GM19240 (cell line): ENCODE measurements around the gene SIDT1.

Experiments used
- DNase-seq: peaks from one replicate; pipeline ENCODE4 v3.0.0; 2011; ENCODE audit warnings: low spot score; ENCODE audit not compliant: insufficient read length

SIDT1 gene

DNA sequence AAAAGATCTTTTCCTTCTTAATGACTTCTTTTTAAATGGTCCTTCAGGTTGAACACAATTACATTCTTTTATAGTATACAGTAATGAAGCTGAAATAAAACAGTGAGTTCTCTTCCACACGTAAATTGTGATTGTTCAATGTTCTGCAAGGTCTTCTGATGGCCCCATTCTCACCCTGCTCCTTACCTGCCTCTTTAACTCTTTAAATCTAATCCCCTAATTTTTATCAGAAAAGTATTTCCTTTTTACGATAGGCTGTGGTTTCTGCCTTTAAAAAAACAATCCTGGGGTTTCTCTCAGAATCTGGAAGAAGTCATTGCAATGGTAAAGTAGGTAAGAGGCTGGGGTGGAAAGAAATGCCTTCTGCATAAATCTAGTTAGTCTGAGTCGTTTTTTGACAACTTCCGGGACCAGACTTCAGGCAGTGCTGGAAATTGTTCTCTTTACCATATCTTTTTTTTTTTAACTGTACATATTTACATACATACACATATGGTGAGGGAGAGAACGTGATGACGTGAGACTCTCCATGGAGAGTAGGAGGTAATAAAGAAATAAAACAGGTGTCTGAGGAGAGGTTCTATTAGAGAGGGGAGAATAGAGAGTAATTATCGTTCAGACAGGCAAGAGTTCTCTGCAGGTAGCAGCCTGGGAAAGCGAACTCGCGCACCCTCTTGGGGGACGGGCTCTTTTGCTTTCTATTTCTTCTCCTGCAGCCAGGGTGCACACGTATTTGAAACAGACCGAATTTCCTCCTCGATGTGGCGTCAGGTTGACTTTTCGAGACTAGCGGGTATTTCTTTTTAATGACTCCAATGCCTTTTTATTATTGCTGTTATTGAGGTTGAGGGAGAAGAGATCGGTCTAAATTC, at the start of gene SIDT1:
Gene SIDT1, plus strand, starts transcription at position 730 of the 872 bp plus-strand sequence. CDS start 467 bp downstream, outside the sequence.
- DNase-seq, result no peak

DNA sequence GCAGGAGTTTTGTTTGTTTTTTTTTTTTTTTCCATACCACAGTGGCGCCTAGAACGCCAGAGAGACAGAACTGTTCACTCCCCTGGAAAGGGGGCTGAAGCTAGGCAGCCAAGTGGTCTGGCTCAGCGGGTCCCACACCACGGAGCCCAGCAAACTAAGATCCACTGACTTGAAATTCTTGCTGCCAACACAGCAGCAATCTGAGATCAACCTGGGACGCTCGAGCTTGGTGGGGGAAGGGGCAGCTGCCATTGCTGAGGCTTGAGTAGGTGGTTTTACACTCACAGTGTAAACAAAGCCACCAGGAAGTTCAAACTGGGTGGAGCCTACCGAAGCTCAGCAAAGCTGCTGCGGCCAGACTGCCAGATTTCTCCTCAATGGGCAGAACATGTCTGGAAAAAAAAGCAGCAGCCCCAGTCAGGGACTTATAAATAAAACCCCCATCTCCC, 47.2 kb upstream of the SIDT1 start:
- DNase-seq, result no peak

DNA sequence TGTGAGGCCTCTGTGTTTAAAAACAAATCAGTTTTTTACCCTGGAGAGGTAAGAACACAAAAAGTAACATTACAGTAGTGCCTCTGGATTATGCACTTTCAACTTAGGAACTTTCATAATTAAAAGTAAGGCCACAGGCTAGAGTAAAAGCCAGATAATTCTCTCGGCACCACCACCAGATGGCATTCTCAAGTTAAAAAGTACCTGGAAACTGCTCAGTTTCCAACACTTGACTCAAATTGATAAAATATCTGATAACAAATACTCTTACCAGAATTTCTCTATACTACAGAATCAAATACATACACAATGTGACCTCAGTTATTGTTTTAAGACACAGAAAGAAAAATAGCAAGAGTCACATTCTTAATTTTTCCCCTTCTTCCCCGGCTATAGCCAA, 37.3 kb upstream of the SIDT1 start:
- DNase-seq, result no peak

DNA sequence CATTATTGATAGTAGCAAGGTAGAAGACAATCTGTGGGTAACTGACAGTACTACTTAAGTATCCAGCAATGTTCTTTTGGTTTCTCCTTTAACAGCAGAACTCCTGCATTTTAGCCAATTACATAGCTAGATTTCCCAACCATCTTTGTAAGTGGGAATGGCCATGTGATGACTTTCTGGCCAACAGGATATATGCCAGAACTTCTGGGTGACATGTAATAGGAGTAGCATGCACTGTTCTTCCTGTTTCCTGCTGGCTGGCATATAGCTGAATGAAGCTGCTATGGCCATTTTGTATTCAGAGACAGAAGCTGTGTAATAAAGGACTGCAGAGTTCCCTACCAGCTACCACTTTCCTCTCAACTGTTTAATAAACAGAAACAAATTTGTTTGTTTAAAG, 35.4 kb upstream of the SIDT1 start:
- no peak for DNase-seq

DNA sequence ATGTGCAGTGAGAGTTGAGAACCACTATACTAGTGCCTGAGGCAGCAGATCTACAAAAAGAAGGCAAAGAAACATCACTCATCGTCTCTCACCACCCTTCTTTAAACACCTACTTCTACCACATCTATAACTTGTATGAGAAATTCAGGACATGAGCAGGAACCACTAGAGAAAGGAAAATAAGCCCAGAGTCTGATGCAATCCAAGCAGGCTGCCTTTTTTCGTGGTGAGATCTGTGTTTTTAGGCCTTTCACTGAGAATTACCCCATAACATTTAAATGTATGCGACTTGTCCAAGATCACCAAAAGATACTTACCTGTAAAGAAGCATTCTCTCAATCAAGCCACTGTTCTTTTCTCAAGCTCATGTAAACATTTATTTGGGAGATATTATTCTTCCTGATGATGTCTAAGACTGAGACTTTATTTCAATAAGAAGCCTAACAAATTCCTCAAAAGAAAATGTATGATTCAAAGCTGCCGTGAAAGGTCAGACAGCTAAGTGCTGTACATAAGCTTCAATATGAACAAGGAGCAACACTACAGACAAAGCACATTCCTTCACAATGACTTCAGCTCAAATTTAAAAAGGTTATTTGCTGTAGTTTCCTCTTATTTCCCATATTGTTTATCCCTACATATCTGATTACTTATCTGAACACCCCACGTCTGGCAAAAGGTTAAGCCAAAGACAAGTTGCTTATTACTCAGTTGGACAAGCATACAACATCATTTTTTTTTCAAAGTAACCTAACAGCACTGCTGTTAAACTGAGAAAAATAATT, 33.9 kb upstream of the SIDT1 start:
- DNase-seq, result no peak

DNA sequence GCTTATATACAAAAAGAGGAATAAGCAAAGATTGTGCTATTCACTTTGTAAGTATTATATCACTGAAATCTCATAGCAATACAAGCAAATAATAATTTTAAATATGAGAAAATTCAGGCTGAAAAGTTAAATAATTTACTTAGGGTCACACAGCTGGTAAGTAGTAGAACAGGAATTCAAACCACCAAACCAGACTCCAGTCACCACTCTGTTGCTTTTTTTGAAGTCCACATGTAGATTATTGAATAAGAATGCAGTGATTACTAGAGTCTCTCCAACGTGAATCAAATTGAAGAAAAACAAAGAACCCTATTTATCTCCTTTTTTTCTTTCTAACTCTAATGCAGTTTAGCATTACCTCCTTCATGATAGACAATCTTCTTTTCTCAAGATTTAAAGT, 33.3 kb upstream of the SIDT1 start:
- DNase-seq, result no peak

DNA sequence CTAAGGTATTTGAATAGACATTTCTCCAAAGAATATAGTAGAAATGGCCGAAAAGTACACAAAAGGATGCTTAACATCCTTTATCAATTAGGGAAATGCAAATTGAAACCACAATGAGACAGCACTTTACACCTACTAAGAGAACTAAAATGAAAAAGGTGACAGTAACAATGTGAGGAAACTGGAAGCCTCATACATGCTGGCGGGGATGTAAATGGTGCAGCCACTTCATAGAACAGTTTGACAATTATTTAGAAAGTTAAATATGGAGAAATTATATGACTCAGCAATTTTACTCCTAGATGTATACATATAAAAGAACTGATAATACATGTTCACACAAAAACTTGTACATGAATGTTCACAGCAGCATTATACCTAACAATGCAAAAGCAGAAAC, 30.8 kb upstream of the SIDT1 start:
- no peak for DNase-seq

DNA sequence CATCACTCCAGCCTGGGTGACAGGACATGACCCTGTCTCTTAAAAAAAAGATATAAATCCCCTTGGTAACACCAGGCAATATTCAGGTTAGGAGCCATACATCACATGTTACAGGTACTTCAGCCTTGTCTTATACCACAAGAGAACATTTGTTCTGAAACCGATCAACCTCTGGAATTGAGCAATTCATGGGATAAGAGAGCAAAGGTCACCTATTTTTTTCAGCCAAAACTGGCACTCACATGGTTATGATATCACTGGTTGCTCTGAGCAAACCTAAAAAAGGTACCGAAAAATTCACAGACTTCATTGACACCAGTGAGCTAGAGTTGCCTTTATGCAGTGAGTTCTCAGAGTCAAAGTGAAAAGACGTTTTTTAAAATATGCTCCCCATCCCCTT, 26.5 kb upstream of the SIDT1 start:
- no peak for DNase-seq

DNA sequence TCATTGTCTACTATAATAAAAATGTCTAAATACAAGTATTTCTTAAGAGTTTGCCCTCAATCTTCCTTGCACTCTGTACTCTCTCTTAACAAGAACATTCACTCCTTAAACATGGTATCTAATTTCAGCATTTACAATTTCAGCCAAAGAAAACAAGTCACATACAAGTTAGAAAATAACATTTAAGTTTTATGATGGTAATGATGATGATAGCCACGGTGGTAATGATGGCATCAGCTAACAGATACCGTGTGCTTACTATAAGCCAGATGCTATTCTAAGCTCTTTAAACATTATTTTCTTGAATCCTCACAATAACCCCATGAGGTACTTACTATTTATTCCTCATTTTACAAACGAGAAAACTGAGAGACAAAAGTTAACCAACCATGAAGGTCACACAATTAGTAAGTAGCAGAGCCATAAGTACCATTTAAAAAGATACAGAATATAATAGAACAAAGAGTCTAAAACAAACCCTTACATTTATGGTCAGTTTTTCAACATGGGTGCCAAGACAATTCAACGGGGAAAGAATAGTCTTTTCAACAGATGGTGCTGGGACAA, 24.8 kb upstream of the SIDT1 start:
- DNase-seq, result no peak

DNA sequence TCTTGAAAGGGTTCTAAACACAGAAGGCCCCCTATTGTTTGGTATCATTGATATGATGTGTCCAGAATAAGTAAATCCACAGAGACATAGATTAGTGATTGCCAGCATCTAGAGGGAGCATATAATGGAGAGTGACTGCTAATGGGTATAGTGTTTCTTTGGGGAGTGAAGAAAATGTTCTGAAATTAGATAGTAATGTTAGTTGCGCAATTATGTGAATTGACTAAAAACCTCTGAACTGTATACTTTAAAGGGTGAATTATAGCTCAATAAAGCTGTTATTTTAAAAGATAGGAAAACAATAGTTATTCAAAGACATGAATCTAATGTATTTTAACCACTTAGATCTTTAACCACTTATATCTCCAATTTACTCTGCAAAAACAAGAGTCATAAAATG, 23.4 kb upstream of the SIDT1 start:
- DNase-seq, result no peak

DNA sequence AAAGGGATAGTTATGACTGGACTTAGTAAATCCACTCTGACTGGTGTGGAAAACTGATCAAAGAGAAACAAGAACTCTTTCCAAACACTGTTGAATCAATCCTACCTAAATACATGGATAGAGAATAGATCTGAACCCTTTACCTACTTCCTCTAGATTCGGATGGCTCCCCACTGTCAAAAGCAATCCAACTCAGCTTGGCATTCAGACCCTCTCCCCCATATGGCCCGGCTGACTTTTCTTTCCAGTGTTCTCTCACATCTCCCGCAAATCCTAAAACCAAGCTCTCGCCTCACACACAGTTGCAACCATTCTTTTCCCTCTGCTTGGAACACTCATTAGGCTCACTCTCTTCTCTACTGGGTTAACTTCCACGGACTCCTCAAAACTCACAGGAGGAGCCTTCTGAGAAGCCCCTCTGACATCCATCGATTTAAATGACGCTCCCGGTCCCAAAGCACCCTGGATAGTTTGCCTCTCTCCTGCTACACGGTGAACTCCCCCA, 18.0 kb upstream of the SIDT1 start:
- DNase-seq, result no peak

DNA sequence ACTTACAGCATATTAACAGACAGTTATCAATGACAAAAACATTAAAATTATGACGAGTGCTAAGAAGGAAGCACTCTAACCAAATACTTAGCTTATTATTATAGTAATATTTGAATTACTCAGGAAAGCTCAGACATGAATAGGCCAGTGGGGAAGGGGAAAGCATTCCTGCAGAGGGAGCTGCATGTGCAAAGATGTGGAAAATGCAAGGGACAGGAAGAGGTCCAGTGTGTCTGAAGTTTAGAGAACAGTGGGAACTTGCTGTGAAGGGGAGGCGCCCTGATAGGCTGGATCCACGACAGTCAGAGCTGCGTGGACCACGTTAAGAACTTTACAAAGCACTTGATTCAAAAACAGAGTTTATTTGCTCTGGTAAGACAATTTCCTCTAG, 16.2 kb upstream of the SIDT1 start:
- DNase-seq, result no peak

DNA sequence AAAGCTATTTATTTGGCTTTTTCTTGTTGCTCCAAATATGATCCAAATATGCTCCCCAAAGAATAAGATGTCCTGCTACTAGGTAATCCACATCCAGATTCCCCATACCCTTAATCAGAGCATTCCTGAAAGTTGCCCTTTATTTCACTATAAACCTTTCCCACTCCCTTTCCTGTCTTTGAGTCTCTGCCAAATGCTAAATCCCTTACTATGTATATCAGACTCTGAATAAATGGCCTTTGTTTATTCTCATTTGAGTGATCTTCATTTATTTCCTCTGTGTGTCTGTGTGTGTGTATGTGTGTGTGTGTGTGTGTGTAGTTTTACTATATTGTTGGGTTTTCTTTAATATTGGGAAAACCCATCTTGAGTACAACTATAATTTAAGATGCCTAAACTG, 10.4 kb upstream of the SIDT1 start:
- DNase-seq, result no peak

DNA sequence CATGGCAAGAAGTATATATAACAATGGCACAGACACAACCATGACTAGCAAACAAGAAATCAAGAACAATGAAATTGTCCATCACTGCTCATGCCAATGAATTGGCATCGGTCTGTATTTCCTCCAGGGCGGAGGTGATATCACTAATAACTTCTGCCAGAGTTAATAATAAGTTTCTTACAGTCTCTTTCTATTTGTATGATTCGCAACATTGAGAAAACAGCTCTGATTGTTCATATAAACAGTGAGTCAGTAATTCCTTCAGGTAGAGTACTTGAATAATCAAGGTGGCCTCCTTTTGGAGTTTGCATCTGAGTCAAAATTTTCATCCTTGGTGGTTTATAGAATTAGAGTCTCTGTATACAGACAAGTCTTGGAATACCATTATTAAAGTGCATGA, 9.1 kb upstream of the SIDT1 start:
- no peak for DNase-seq

DNA sequence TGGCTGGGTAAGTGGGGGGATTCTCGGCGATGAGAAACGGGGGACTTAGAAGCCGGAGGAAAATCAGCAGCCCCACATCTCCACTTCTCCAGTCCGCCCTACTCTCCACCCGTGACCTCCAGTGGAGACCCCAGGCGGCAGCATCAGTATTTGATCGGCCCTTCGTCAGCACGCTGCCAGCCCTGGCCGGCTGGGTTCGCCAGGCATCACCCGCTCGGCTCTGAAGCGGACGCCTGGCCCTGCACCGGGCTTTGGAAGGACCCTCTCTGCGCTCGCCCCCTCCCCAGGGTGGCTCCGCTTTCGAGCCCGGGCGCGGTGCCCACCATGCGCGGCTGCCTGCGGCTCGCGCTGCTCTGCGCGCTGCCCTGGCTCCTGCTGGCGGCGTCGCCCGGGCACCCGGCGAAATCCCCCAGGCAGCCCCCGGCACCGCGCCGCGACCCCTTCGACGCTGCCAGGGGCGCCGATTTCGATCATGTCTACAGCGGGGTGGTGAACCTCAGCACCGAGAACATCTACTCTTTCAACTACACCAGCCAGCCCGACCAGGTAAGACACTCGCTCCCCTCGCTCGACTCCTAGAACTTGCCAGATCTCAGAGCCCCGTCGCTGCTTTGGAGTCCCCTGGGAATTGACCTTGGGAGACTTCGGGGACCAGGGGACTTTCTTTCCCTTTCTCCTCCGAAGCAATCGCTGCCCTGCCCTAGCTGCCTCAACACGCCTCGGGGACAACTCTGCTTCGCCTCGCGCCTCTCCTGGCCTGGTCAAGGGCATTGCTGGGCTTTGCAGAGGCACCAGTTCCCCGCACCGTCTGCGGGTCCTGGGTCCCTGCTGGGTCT, 561 bp downstream of the SIDT1 start:
- no peak for DNase-seq

DNA sequence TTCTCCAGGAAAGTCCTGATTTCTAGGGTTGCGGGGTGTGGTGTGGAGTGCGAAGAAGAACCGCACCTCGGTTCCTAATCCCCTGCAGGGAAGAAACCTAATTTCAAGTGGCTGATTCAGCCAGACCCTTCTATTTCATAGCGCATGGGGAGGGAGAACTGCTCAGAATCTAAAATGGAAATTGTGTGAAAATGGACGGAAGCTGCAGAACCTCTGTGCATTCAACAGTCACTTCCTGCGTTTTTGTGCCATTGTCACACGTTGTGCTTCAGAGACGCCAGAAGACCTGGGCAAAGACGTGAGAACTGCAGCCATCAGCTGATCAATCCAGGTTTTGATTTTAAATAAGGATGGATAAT, 1.2 kb downstream of the SIDT1 start:
- DNase-seq, result no peak

DNA sequence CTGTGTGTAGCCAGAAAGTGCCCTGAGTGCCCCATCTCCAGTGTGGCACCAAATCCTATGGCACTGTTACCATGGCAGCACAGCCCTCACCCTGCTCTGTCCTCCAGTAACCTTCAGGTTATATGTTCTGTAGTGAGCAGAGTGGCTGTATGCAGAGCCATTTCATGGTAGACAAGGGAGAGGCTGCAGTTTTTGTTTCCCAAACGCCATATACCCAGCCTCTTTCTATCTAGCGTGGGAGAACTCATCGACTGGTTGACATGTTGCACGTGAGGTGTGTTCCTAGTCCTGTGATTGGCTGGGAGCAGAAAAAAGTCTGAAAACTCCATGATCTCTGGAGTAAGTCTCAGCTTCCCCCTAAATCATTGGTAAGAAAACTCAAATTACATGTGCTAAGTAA, 2.0 kb downstream of the SIDT1 start:
- DNase-seq, result no peak

DNA sequence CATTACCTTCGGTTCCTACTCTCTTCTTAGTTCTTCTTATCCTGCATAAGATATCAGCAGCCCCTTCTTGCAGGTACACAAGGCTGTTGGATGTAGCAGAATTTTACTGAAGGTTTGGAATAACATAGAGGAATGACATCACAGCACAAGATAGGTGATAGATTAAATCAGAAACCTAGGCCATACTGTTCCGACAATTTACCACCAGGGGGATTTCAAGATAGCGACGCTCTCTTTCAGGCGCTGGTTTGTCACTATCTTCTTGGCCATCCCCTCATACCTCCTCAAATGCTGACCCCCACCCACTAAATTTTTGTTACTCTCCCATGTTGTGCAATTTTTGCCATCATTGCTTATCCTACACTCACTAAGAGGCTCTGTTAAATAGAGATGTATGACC, 3.5 kb downstream of the SIDT1 start:
- DNase-seq, result no peak

DNA sequence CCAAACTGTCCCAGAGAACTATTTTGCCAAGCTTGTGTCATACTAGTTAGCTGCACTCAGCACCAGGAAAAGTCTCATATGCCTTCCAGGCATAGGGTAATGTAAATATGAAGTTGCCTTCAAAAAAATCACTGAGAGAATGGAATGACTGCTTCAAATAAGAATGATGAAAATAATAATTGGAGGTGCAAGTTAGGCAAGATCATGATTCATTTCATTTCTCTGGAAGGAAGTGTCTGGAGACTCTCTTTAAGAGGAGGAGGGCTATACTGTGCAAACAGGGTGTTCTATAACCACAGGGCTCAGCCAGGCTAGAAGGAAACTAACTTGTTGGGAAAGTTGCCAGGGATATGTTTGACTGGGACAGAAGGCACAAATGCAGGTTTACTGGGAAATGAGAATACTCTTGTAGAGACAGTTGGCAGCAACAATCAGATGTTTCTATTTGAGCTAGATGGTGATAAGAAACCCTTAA, 4.3 kb downstream of the SIDT1 start:
- no peak for DNase-seq

DNA sequence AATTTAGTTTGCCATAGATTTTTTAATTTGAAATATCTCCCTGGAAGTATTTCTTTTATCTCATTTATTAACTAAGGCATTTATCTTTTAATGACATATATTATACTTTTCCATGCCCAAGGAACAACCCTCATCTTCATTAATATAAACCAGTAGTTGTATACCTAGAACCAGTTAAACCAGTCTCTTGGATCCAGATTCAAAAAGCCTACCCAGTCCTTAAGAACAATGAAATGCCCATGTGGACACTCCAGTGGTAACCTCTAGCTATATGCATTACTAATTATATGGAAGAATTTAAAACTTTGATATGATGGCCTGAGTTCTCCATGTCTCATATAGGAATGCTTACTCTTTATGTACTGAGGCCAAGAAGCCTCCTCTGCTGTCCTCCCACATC, 4.8 kb downstream of the SIDT1 start:
- DNase-seq, result no peak

DNA sequence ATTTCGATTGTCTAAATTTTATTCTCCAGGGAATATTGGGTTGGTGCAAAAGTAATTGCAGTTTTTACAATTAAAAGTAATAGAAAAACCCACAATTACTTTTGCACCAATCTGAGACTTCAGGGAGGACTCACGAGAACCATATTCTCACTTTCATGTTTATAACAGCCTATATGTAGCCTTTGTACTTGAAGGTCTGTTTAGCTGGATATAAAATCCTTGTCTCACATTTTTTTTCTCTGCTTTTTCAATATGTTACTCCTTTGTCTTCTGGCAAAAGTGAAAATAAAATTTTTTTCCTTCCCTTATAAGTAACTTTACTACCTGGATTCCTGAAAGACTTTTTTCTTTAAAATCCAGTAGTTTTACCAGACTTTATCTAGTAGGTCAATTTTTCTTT, 9.2 kb downstream of the SIDT1 start:
- no peak for DNase-seq
